NCI-H82 treated with DMSO at 0.1 percent for 48 hours (cell line): ENCODE results near the gene EDDM3A.
"Not testable (repeated sequence)": the region's sequence is repeated elsewhere in the genome, so short reads cannot be mapped to it uniquely, and the experiment has no call there.

Source experiments
- DNase-seq: peaks from one replicate; lab custom pipeline; 2025; ENCODE audit not compliant: unreplicated experiment; lab: John Stamatoyannopoulos, UW

Gene EDDM3A

GRCh38 chr14:20732979-20733635, 12.6 kb upstream of the EDDM3A start:
- DNase-seq = no peak

- no peak for DNase-seq
Measured at GRCh38 chr14:20733684-20734429, 11.8 kb upstream of the EDDM3A start.

GRCh38 chr14:20734430-20734806, 11.3 kb upstream of the EDDM3A start:
- no peak for DNase-seq

- not testable (repeated sequence) for DNase-seq
Measured at GRCh38 chr14:20738292-20738691, 7.4 kb upstream of the EDDM3A start.

GRCh38 chr14:20742132-20742531, 3.6 kb upstream of the EDDM3A start:
- no peak for DNase-seq

- DNase-seq = no peak
Measured at GRCh38 chr14:20743556-20743955, 2.1 kb upstream of the EDDM3A start.

- DNase-seq = no peak
Measured at GRCh38 chr14:20746566-20746965, 879 bp downstream of the EDDM3A start.

GRCh38 chr14:20748439-20748838, 2.8 kb downstream of the EDDM3A start:
- DNase-seq = no peak

GRCh38 chr14:20750194-20750593, 4.5 kb downstream of the EDDM3A start:
- no peak for DNase-seq

- no peak for DNase-seq
Measured at GRCh38 chr14:20751963-20752562, 6.4 kb downstream of the EDDM3A start.

- DNase-seq = no peak
Measured at GRCh38 chr14:20754308-20754707, 8.6 kb downstream of the EDDM3A start.

- no peak for DNase-seq
Measured at GRCh38 chr14:20755037-20755436, 9.3 kb downstream of the EDDM3A start.

GRCh38 chr14:20757965-20758364, 12.3 kb downstream of the EDDM3A start:
- no peak for DNase-seq

- not testable (repeated sequence) for DNase-seq
Measured at GRCh38 chr14:20759465-20759864, 13.8 kb downstream of the EDDM3A start.

GRCh38 chr14:20760950-20761349, 15.3 kb downstream of the EDDM3A start:
- no peak for DNase-seq

GRCh38 chr14:20768593-20768892, 22.9 kb downstream of the EDDM3A start:
- no peak for DNase-seq

- DNase-seq = no peak
Measured at GRCh38 chr14:20769421-20769820, 23.7 kb downstream of the EDDM3A start.

GRCh38 chr14:20772650-20773049, 27.0 kb downstream of the EDDM3A start:
- no peak for DNase-seq

- DNase-seq = no peak
Measured at GRCh38 chr14:20774258-20774824, 28.7 kb downstream of the EDDM3A start.

GRCh38 chr14:20775043-20775442, 29.4 kb downstream of the EDDM3A start:
- DNase-seq = no peak

- no peak for DNase-seq
Measured at GRCh38 chr14:20775901-20776300, 30.2 kb downstream of the EDDM3A start.

GRCh38 chr14:20781803-20782202, 36.1 kb downstream of the EDDM3A start:
- no peak for DNase-seq
